Mammary microvascular endothelial cell (primary cell): ENCODE measurements around the gene CPD. TPM values are rescaled to one million over a fixed set of nuclear protein-coding genes. Genes with fewer than 3 reads are reported as not detected.

Experiments used
- total RNA-seq: library from RNA; depleted of rRNA; stranded (reverse); fragments of >200 nt; gene quantifications from 2 replicates; pipeline ENCODE4 v1.2.3, GENCODE V29; 2015

Gene CPD
- total RNA-seq = 65.5 and 66.0 TPM in 2 replicates

DNA sequence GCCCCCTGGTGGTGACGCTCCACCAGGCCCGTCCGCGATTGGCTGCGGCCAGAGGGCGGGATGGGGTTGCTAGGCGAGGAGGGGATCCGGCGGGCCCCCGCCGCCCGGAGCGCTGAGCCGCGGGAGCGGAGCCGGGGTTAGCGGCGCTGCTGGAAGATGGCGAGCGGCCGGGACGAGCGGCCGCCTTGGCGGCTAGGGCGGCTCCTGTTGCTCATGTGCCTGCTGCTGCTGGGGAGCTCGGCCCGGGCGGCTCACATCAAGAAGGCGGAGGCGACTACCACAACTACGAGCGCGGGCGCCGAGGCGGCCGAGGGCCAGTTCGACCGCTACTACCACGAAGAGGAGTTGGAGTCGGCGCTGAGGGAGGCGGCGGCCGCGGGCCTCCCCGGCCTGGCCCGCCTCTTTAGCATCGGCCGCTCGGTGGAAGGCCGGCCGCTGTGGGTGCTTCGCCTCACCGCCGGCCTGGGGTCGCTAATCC, at the start of gene CPD:
CPD (plus strand) TSS at position 103 of the 478 bp plus-strand sequence; CDS start at position 157, 54 bp downstream.

DNA sequence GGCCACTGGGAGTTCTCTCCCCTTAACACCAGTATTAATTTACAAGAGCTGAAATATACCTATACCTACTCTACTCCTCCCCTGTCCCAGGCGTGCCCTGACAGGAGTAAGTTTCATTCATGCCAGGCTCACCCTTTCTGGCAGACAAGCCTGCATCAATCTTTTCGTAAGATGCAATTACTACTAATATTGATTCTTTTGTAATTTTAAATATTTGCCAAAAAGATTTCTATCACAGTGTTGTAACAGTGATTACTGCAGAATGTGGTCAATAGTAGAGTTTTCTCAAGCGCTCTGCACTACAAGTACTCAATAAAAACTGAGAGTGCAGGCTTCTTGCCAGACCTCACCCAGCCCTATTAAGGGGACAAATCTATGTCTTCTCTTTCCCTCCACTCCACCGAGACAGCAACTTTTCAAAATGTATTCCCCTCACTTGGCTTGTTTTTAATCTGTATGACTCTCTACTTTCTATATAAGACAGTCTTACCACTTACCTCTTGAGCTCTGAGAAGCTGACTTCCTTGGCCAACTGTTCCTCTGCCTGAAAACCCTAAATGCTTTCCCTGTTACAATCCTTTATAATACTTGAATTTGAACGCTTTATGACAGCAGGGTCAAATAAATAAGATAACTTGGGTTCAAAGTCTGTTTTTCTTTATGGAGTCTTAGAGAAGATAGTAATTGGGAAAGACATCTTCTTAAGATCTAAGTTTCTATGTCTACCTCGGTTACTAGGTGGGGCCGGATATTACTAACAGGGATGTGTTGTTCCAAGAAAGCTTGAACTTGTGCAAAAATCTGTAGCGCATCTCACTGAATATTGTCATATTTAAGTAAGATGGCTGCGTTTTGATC, 45.0 kb upstream of the CPD start, which contains the start of gene TMIGD1:
TMIGD1 (minus strand) TSS at position 555 of the 858 bp plus-strand sequence. CDS start 1,924 bp downstream, outside the sequence.

DNA sequence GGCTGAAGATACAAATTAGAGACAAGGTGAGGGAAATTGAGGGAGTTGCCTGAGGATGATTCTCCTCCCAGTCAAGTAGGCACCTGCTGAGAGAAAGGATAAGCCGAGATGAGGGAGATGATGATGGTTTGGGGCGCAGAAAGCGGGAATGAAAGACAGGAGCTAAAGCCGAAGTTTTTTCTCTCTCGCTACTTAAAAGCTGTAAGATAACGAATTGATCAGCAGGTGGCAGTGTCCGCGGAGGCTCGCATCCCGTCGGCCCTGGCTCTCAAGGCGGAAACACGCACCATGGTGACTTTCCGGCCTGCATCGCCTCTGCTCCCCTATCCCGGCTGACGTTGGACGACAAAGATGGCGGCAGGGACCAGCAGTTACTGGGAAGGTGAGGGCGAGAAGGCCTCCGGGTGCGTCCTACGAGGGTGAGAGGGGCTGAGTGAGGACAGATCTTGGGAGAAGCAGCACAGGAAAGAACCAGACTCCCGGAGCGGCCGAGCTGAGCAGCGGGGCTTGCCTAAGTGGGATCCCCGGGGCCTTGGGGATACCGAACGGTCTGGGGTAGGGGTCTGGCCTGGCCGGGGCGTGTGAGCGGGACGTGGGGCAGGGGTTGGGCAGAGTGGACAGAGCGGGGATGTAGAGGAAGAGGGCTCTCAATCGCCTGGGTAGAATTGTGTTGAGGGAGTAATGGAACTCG, 98.5 kb downstream of the CPD start, which contains the start of gene GOSR1:
GOSR1 (plus strand) TSS at position 326 of the 691 bp plus-strand sequence; CDS start at position 352, 26 bp downstream.

Other genes with a start within 250 kb of the CPD start
- gene SLC6A4, start 143.2 kb upstream of the CPD start, total RNA-seq = 1.9 and 3.0 TPM in 2 replicates
- 22.9 and 24.2 TPM in 2 replicates for gene BLMH, start 87.0 kb upstream of the CPD start, total RNA-seq
- gene TMIGD1, start 44.9 kb upstream of the CPD start, total RNA-seq = not detected in 2 replicates
- gene GOSR1, start 98.5 kb downstream of the CPD start, total RNA-seq = 20.4 and 24.5 TPM in 2 replicates